Panc1 (cell line): ENCODE results near the gene IGF2R. TPM values are rescaled to one million over a fixed set of nuclear protein-coding genes. Genes with fewer than 3 reads are reported as not detected.
"Not testable (repeated sequence)": the region's sequence is repeated elsewhere in the genome, so short reads cannot be mapped to it uniquely, and the experiment has no call there.

ENCODE experiments used
- ATAC-seq: fragments of 200-7000 bp; cut with Tn5 transposase; 2 replicates; pipeline ENCODE4 v1.9.1; 2020; ENCODE audit warnings: mild to moderate bottlenecking, moderate library complexity
- BruUV-seq: library from RNA; stranded (reverse); fragments of 400-500 nt; replicated peaks from 2 replicates; lab custom pipeline; 2021; lab: Mats Ljungman, UMichigan
- CTCF ChIA-PET: fragments of 300-600 bp; sonication (Branson Sonifier 250); formaldehyde crosslinking; loops from one replicate; lab custom pipeline; 2022; ENCODE audit warnings: antibody characterized with exemption; lab: Charles Lee
- POLR2A ChIA-PET: fragments of 300-600 bp; sonication (Branson Sonifier 250); formaldehyde crosslinking; loops from one replicate; lab custom pipeline; 2022; ENCODE audit warnings: antibody characterized with exemption; lab: Charles Lee
- DNase-seq: peaks from one replicate; pipeline ENCODE4 v3.0.0-alpha.2; 2010; ENCODE audit warnings: low read depth, low spot score
- H3K27ac ChIP-seq: 2 replicates; pipeline ENCODE4 v1.5.1; 2011; ENCODE audit warnings: mild to moderate bottlenecking, low read length, inconsistent platforms
- H3K27me3 ChIP-seq: fragments of 200-500 bp; sonication (Bioruptor generic); 2 replicates; pipeline ENCODE4 v1.6.0; 2014; ENCODE audit warnings: low read length, inconsistent platforms; ENCODE audit not compliant: control insufficient read depth, insufficient read depth
- H3K36me3 ChIP-seq: fragments of 200-500 bp; sonication (Bioruptor generic); 2 replicates; pipeline ENCODE4 v1.5.1; 2014; ENCODE audit warnings: inconsistent platforms, mild to moderate bottlenecking, low read length, moderate library complexity; ENCODE audit not compliant: control insufficient read depth, insufficient read depth
- H3K4me1 ChIP-seq: 2 replicates; pipeline ENCODE4 v1.5.1; 2011; ENCODE audit warnings: inconsistent platforms, mild to moderate bottlenecking, low read length, moderate library complexity; ENCODE audit not compliant: control insufficient read depth, insufficient read depth
- H3K4me3 ChIP-seq, 2 experiments: 2 replicates each; pipeline ENCODE4 v1.5.1; 2011 to 2012; ENCODE audit warnings: low read depth in 2 of 2, low read length in 2 of 2, mild to moderate bottlenecking in 2 of 2, inconsistent platforms in 1 of 2, moderate library complexity in 1 of 2
- H3K9me3 ChIP-seq: fragments of 200-500 bp; sonication (Bioruptor generic); 2 replicates; pipeline ENCODE4 v1.5.1; 2014; ENCODE audit warnings: low read depth, mild to moderate bottlenecking, inconsistent platforms, low read length, moderate library complexity; ENCODE audit not compliant: control insufficient read depth, insufficient read depth
- CTCF ChIP-seq: fragments of 450-650 bp; IDR thresholded peaks from 2 replicates; pipeline ENCODE4 v1.5.1; 2017; ENCODE audit warnings: mild to moderate bottlenecking
- POLR2AphosphoS5 ChIP-seq: IDR thresholded peaks from 2 replicates; pipeline ENCODE4 v1.6.1; 2012; ENCODE audit warnings: mild to moderate bottlenecking, low read depth, low read length, moderate library complexity
- REST ChIP-seq, 2 experiments: IDR thresholded peaks; 2 replicates each; pipeline ENCODE4 v1.6.1; 2011 to 2012; ENCODE audit warnings: low read depth in 2 of 2, control low read depth in 1 of 2, low read length in 1 of 2, mild to moderate bottlenecking in 1 of 2, moderate library complexity in 1 of 2; ENCODE audit not compliant: insufficient read depth in 1 of 2
- SIN3A ChIP-seq: IDR thresholded peaks from 2 replicates; pipeline ENCODE4 v1.6.1; 2012; ENCODE audit warnings: low read depth, mild to moderate bottlenecking, low read length, moderate library complexity, borderline replicate concordance; ENCODE audit not compliant: insufficient read depth
- TCF7L2 ChIP-seq: IDR thresholded peaks from 2 replicates; pipeline ENCODE4 v1.6.1; 2011; ENCODE audit warnings: mild to moderate bottlenecking, low read depth, low read length, inconsistent platforms
- in situ Hi-C: cut with HindIII; loops from 2 replicates; pipeline ENCODE4 v1.10.0; 2016; ENCODE audit warnings: low sequenced_read_pairs, low pct_unique_long_range_greater_than_20kb
- intact Hi-C: fragments of 100-400 bp; cut with micrococcal nuclease; formaldehyde crosslinking; loops from one replicate; pipeline ENCODE4 v1.10.0; 2022; ENCODE audit not compliant: unreplicated experiment
- total RNA-seq: library from RNA; stranded (reverse); gene quantifications from one replicate; pipeline ENCODE4 v1.2.1, GENCODE V29; 2021; ENCODE audit not compliant: unreplicated experiment

IGF2R gene
- total RNA-seq, 1 experiment from 2014 or later: 163 TPM

GRCh38 chr6:160132776-160133338 lies 164.0 kb downstream of the IGF2R start:
- CTCF ChIA-PET: no interaction called here
- H3K27me3 ChIP-seq: no peaks in the 10 kb centered on the region
- POLR2A ChIA-PET: no interaction called here
- intact Hi-C loops: no loop called here
- no peaks in the 10 kb centered on the region for H3K9me3 ChIP-seq
- DNase-seq (no peak), ATAC-seq (no peak)
- in situ Hi-C loops: no loop called here
- no peak overlapping the region for H3K4me3 ChIP-seq
- H3K36me3 ChIP-seq: no peaks in the 10 kb centered on the region
- no peaks in the 10 kb centered on the region for H3K4me1 ChIP-seq
- TF ChIP-seq CTCF: no peak
- TF ChIP-seq TCF7L2: no peak
- TF ChIP-seq POLR2AphosphoS5: no peak
- no peak for TF ChIP-seq SIN3A
- no peak for TF ChIP-seq REST (IDR thresholded peaks at IDR 0.05; ENCODE audit: insufficient read depth in 1 of 2, low read depth in 2 of 2, low read length in 1 of 2)
- no peak overlapping the region for H3K27ac ChIP-seq
- BruUV-seq: no TSS peak

GRCh38 chr6:160133441-160134336 lies 164.8 kb downstream of the IGF2R start:
- H3K9me3 ChIP-seq: no peaks in the 10 kb centered on the region
- in situ Hi-C loops (no loop called here), intact Hi-C loops (no loop called here)
- BruUV-seq: no TSS peak
- ATAC-seq: no peak
- no peak overlapping the region for H3K27ac ChIP-seq
- ChIA-PET POLR2A (no interaction called here), CTCF (no interaction called here)
- no peaks in the 10 kb centered on the region for H3K36me3 ChIP-seq
- no peak overlapping the region for H3K4me3 ChIP-seq
- TF ChIP-seq REST (IDR thresholded peaks at IDR 0.05; ENCODE audit: insufficient read depth in 1 of 2, low read depth in 2 of 2, low read length in 1 of 2) (no peak), POLR2AphosphoS5 (no peak), CTCF (no peak), SIN3A (no peak), TCF7L2 (no peak)
- DNase-seq: no peak
- no peaks in the 10 kb centered on the region for H3K4me1 ChIP-seq
- H3K27me3 ChIP-seq: no peaks in the 10 kb centered on the region

GRCh38 chr6:160134337-160134751 lies 165.5 kb downstream of the IGF2R start:
- CTCF ChIA-PET, DNase-seq, H3K36me3 ChIP-seq, H3K4me1 ChIP-seq, intact Hi-C loops, H3K9me3 ChIP-seq, H3K27ac ChIP-seq, H3K27me3 ChIP-seq, ATAC-seq, H3K4me3 ChIP-seq, in situ Hi-C loops, BruUV-seq, POLR2A ChIA-PET: not testable (repeated sequence)
